Gastrocnemius medialis (tissue), 4 donors: Measurements from ENCODE around the gene INPP5A. TPM values are rescaled to one million over a fixed set of nuclear protein-coding genes. Genes with fewer than 3 reads are reported as not detected.

Experiments used
- ATAC-seq, 2 donors: fragments of 150-250 bp; one replicate each; pipeline ENCODE4 v1.9.1; 2016
- DNase-seq, 2 donors: peaks; one replicate each; pipeline ENCODE4 v3.0.0-alpha.2; 2019
- H3K27ac ChIP-seq, 4 donors: fragments of 200-600 bp; sonication (generic); 1 replicate in 1 of 4; 2 replicates in 3 of 4; pipeline ENCODE4 v1.5.1; 2016 to 2018; ENCODE audit warnings: mild to moderate bottlenecking in 2 of 4, moderate library complexity in 1 of 4
- H3K27me3 ChIP-seq, 3 donors: fragments of 200-600 bp; sonication (generic) in 2 of 3; 1 replicate in 1 of 3; 2 replicates in 2 of 3; pipeline versions ENCODE4 v1.5.1 to v1.6.0; 2016 to 2019; ENCODE audit warnings: mild to moderate bottlenecking in 1 of 3, moderate library complexity in 1 of 3
- H3K36me3 ChIP-seq, 2 donors: fragments of 200-600 bp; sonication (generic) in 1 of 2; one replicate each; pipeline ENCODE4 v1.5.1; 2017 to 2018
- H3K4me1 ChIP-seq, 2 donors: fragments of 200-600 bp; sonication (generic) in 1 of 2; one replicate each; pipeline ENCODE4 v1.5.1; 2016 to 2017; ENCODE audit warnings: mild to moderate bottlenecking in 2 of 2
- H3K4me3 ChIP-seq, 4 donors: fragments of 200-600 bp; sonication (generic) in 3 of 4; 1 replicate in 1 of 4; 2 replicates in 3 of 4; pipeline ENCODE4 v1.5.1; 2016 to 2019; ENCODE audit warnings: mild to moderate bottlenecking in 2 of 4
- H3K9me3 ChIP-seq, 3 donors: fragments of 200-600 bp; sonication (generic) in 2 of 3; 1 replicate in 1 of 3; 2 replicates in 2 of 3; pipeline ENCODE4 v1.5.1; 2016 to 2019
- POLR2A ChIP-seq, 2 donors: fragments of 450-650 bp; IDR thresholded peaks; one replicate each; pipeline ENCODE4 v1.6.1; 2017; ENCODE audit warnings: antibody characterized with exemption in 2 of 2, mild to moderate bottlenecking in 2 of 2, moderate library complexity in 2 of 2
- in situ Hi-C, 4 donors: fragments of 200-750 bp; cut with MboI; loops; one replicate each; pipeline versions ENCODE4 v1.15.0 to v1.8.0; 2017; ENCODE audit warnings: low sequenced_read_pairs in 4 of 4
- intact Hi-C: fragments of 100-400 bp; cut with DNase I; formaldehyde crosslinking; loops from one replicate; pipeline ENCODE4 v1.15.1; 2023; ENCODE audit warnings: low total_unique reads
- total RNA-seq, 4 donors: library from RNA; depleted of rRNA; stranded (reverse); fragments of >200 nt; gene quantifications; one replicate each; pipeline versions ENCODE4 v1.1.0 to v1.2.3, GENCODE V29; 2016
- TF ChIP-seq, protein P1 (sequence below), 5 experiments: fragments of 450-650 bp in 3 of 5; fragments of 200-600 bp in 2 of 5; sonication (generic) in 2 of 5; IDR thresholded peaks in 4 of 5; conservative IDR thresholded peaks in 1 of 5; 1 replicate in 4 of 5; 2 replicates in 1 of 5; pipeline ENCODE4 v1.5.1; 2016 to 2019; ENCODE audit warnings: antibody characterized with exemption in 5 of 5, mild to moderate bottlenecking in 3 of 5, moderate library complexity in 3 of 5

The INPP5A gene
- total RNA-seq, 4 donors from 2014 or later, result 74.9 to 107 (median 92.4) TPM

DNA sequence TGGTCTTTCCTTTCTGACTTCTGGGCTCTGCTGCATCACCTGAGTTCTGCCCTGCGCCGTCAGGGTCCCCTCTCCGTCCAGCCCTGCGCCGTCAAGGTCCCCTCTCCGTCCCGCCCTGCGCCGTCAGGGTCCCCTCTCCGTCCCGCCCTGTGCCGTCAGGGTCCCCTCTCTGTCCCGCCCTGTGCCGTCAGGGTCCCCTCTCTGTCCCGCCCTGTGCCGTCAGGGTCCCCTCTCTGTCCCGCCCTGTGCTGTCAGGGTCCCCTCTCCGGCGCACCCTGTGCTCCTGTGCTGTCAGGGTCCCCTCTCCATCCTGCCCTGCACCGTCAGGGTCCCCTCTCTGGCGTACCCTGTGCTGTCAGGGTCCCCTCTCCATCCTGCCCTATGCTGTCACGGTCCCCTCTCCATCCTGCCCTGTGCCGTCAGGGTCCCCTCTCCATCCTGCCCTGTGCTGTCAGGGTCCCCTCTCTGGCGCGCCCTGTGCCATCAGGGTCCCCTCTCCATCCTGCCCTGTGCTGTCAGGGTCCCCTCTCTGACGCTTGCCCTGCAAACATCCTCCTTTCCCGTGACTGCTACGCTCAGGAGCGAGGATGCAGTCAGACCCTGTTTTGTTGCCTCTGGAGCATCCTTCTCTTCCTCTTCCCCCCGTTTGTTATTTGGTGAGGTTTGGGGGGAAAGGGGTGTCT is 66.4 kb downstream of the INPP5A start:
- Histone ChIP-seq H3K27ac (no peak overlapping the region), H3K4me3 (no peak overlapping the region), H3K27me3 (no peaks in the 10 kb centered on the region), H3K4me1 (peaks cover 23 to 24% of the 10 kb centered on the region in 2 donors), H3K9me3 (no peaks in the 10 kb centered on the region), H3K36me3 (no peaks in the 10 kb centered on the region)
- TF ChIP-seq, protein P1, sequence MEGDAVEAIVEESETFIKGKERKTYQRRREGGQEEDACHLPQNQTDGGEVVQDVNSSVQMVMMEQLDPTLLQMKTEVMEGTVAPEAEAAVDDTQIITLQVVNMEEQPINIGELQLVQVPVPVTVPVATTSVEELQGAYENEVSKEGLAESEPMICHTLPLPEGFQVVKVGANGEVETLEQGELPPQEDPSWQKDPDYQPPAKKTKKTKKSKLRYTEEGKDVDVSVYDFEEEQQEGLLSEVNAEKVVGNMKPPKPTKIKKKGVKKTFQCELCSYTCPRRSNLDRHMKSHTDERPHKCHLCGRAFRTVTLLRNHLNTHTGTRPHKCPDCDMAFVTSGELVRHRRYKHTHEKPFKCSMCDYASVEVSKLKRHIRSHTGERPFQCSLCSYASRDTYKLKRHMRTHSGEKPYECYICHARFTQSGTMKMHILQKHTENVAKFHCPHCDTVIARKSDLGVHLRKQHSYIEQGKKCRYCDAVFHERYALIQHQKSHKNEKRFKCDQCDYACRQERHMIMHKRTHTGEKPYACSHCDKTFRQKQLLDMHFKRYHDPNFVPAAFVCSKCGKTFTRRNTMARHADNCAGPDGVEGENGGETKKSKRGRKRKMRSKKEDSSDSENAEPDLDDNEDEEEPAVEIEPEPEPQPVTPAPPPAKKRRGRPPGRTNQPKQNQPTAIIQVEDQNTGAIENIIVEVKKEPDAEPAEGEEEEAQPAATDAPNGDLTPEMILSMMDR (IDR thresholded peaks at IDR 0.05 in 4 of 5, conservative IDR thresholded peaks at IDR 0.05 in 1 of 5), result no peak
- no peak for TF ChIP-seq POLR2A (IDR thresholded peaks at IDR 0.05)
- intact Hi-C loops, result no loop called here
- ATAC-seq (no peak), DNase-seq (no peak)
- in situ Hi-C loops, result no loop called here

DNA sequence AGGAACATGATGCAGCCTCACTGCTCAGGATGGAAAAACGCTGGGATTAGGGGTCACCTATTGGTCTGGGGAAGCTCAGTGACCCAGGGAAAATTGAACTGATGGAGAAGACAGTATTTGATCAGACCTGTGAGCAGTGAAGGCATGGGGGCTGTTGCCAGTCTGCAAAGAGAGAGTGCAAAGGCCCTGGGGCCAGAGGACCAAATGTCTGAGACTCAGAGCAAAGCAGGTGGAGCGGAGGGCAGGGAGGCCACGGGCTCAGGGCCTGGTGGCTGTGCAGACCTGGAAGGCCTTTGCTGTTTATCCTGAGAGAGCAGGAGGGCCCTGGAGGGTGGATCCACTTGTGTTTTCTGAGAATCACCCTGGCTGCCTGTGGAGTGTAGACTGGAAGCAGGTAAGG is 67.1 kb downstream of the INPP5A start:
- H3K27ac ChIP-seq, result no peak overlapping the region
- intact Hi-C loops, result no loop called here
- peaks cover 23 to 24% of the 10 kb centered on the region in 2 donors for H3K4me1 ChIP-seq
- no peak for TF ChIP-seq POLR2A (IDR thresholded peaks at IDR 0.05)
- TF ChIP-seq, protein P1 (IDR thresholded peaks at IDR 0.05 in 4 of 5, conservative IDR thresholded peaks at IDR 0.05 in 1 of 5), result no peak
- no peaks in the 10 kb centered on the region for H3K36me3 ChIP-seq
- no peaks in the 10 kb centered on the region for H3K9me3 ChIP-seq
- ATAC-seq, result no peak
- no peak overlapping the region for H3K4me3 ChIP-seq
- no peaks in the 10 kb centered on the region for H3K27me3 ChIP-seq
- DNase-seq, result no peak
- in situ Hi-C loops, result no loop called here

DNA sequence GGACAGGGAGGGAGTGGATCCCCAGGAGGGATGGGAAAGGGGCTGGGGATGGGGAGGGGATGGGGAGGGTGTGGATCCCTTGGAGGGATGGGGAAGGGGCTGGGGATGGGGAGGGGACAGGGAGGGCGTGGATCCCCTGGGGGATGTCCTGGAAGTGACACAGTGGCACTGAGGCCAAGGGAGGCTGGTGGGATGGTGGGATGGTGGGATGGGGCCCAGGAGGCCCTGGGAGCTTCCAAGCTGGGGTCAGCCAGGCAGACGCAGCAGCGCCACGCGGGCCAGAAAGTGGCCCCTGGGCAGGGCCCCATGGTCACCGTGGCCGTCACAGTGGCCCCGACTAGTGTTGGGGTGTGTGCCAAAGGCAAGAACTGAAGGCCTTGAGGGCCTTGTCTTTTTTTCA is 67.8 kb downstream of the INPP5A start:
- H3K4me3 ChIP-seq, result no peak overlapping the region
- intact Hi-C loops, result no loop called here

DNA sequence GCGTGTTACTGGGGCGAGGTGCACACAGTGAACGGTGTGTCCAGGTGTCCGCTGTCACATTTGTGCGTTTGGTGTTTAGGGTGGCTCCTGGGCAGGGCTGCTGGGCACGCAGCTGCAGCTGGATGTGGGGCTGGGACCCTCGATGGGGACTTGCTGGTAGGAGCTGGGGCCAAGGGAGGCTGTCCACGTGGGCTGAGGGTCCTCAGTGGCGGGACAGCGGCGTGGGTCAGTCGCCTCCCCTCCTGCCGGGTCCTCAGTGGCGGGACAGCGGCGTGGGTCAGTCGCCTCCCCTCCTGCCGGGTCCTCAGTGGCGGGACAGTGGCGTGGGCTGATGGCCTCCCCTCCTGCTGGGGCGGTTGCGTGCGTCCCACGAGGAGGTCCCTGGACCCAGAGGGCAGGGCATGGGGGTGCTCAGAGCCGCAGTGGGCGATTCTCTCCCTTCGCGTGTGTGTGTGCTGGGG is 68.5 kb downstream of the INPP5A start:
- Histone ChIP-seq H3K9me3 (no peaks in the 10 kb centered on the region), H3K27me3 (no peaks in the 10 kb centered on the region), H3K27ac (no peak overlapping the region), H3K36me3 (no peaks in the 10 kb centered on the region), H3K4me3 (no peak overlapping the region), H3K4me1 (peaks cover 23 to 24% of the 10 kb centered on the region in 2 donors)
- TF ChIP-seq, protein P1 (IDR thresholded peaks at IDR 0.05 in 4 of 5, conservative IDR thresholded peaks at IDR 0.05 in 1 of 5), result no peak
- no peak for TF ChIP-seq POLR2A (IDR thresholded peaks at IDR 0.05)
- intact Hi-C loops, result no loop called here
- no peak for ATAC-seq
- in situ Hi-C loops, result no loop called here
- no peak for DNase-seq

More for the DNA sequence above, 67.8 kb downstream of the INPP5A start:
- ATAC-seq (no peak), DNase-seq (no peak)
- Histone ChIP-seq H3K9me3 (no peaks in the 10 kb centered on the region), H3K36me3 (no peaks in the 10 kb centered on the region), H3K4me1 (peaks cover 23 to 24% of the 10 kb centered on the region in 2 donors), H3K27me3 (no peaks in the 10 kb centered on the region), H3K27ac (no peak overlapping the region)
- TF ChIP-seq, protein P1 (IDR thresholded peaks at IDR 0.05 in 4 of 5, conservative IDR thresholded peaks at IDR 0.05 in 1 of 5), result no peak
- TF ChIP-seq POLR2A (IDR thresholded peaks at IDR 0.05), result no peak
- in situ Hi-C loops, result no loop called here
